T1000 (cell line): Measurements from ENCODE around the gene SLC34A1.

ENCODE experiments used
- DNase-seq: peaks from one replicate; lab custom pipeline; 2025; ENCODE audit warnings: mixed read lengths; lab: John Stamatoyannopoulos, UW

Gene SLC34A1

DNA sequence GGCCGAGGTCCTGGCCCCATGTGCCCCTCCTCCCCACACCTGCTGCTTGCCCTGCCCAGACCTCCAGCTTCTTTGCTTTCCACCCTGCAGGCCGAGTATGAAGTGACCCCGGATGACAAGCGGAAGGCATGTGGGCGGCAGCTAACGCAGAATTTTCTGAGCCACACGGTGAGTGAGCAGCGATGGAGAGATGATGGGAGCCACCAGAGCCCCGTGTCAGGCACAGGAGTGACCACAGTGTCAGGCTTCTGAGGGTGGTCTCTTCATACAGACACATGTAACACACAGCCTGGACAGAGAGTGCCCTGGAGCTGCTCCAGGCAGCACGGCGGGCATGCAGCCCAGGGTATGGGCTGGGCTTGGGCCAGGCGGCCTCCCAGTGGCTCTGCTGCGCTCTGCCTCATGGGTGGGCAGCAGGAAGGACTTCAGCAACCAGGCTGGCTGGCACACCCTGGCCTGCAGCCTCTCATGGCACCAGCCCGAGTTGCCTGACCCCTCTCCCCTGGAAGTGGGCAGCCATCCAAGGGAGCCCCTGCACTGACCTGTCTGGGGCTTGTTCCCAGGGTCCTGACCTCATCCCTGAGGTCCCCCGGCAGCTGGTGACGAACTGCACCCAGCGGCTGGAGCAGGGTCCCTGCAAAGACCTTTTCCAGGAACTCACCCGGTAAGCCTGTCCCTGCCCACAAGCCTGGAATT is 48.1 kb downstream of the SLC34A1 start:
- no peak for DNase-seq

DNA sequence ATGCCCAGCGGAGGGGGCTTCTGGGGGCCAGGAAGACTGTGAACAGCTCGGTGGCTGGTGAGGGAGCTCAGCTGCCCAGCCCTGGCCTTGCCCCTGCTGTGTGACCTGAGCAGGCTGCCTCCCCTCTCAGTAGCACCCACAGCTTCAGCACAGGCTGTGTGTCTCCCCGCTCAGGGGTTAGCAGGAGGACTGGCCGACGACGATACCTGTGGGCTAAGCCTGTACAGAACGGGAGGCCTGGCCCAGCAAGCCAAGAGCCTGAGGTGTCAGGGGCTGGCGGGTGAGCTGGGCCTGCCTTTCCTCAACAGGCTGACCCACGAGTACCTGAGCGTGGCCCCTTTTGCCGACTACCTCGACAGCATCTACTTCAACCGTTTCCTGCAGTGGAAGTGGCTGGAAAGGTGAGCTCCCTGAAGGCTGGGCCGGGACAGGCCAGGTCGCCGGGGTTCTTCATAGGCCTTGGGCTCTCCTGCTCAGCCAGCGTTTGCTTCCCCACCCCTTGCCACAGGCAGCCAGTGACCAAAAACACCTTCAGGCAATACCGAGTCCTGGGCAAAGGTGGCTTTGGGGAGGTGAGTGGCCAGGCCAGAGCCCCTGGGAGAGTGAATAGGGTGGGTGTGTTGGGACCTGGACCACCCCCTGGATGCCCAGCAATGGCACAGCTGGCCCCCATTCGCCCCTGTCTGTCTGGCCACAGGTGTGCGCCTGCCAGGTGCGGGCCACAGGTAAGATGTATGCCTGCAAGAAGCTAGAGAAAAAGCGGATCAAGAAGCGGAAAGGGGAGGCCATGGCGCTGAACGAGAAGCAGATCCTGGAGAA is 48.8 kb downstream of the SLC34A1 start:
- no peak for DNase-seq

DNA sequence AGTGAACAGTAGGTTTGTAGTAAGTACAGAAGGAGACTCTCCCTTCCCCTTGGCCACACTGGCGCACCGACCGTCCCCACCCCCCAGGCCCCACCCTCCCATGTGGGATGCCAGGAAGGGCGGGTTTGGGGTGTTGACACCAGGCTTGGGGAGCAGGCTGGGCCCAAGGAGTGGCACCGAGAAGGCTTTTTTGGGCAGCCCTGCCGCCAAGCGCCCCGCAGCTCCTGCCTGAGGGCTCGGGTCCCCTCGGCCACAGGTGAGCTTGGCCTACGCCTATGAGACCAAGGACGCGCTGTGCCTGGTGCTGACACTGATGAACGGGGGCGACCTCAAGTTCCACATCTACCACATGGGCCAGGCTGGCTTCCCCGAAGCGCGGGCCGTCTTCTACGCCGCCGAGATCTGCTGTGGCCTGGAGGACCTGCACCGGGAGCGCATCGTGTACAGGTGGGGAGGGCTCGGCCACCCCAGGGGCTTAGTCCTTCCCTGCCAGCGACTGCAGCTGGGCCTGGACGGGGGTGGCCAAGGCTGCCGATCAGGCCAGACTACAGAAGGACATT is 49.5 kb downstream of the SLC34A1 start:
- DNase-seq = no peak

GRCh38 chr5:177434437-177434836 is 50.2 kb downstream of the SLC34A1 start:
- no peak for DNase-seq

GRCh38 chr5:177434942-177435738 is 50.9 kb downstream of the SLC34A1 start:
- no peak for DNase-seq

DNA sequence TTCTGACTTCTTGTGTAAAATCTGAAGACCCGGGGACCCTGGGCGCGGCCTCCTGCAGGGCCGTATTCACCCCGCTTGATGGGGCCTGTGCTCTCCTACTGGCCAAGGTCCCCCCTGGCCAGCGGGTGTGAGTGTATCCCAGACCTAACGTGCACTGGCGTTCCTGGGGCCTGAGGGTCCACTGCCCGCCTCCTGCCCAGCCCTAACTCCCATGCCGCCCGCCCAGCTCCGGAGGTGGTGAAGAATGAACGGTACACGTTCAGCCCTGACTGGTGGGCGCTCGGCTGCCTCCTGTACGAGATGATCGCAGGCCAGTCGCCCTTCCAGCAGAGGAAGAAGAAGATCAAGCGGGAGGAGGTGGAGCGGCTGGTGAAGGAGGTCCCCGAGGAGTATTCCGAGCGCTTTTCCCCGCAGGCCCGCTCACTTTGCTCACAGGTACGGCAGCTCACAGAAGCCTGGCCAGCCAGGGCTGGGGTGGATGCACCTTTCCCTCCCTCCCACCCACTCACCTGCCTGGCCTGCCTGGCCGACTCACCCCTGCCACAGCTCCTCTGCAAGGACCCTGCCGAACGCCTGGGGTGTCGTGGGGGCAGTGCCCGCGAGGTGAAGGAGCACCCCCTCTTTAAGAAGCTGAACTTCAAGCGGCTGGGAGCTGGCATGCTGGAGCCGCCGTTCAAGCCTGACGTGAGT is 51.8 kb downstream of the SLC34A1 start:
- no peak for DNase-seq

GRCh38 chr5:177437623-177438022 is 53.4 kb downstream of the SLC34A1 start:
- DNase-seq = no peak

DNA sequence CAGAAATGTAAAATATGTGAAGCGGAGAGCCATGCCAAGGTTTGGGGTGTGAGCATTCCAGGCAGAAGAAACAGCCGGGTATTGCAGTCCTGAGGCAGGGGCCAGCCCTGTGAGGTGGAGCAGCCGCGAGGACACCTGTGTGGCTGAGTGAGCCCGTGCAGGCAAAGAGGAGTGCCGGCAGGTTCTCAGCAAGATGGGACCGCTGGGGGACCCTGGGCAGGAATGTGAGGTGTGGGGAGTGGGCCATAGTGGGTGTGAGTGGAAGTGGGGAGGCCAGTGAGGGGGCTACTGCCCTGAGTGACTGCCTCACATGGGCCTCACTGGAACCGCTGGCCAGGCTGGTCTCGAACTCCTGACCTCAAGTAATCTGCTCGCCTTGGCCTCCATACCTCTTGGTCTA is 54.2 kb downstream of the SLC34A1 start:
- DNase-seq = no peak

DNA sequence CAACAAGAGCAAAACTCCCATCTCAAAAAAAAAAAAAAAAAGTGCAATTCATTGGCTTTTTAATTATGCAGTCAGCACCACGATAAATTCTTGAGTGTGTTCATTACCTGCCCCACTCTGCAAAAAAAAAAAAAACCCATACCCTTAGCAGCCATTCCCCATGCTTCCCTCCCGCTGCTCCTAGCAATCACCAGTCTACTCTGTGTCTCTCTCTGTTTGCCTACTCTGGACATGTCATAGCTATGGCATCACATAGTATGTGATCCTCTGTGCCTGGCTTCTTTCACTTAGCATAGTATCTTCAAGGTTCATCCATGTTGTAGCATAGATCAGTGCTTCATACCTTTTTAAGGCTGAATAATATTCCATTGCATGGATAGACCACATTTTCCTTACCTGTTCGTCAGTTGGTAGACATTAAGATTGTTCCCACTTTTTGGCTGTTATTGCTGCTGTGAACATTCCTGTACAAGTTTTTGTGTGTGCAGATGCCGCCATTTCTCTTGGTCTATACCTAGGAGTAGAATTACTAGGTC is 55.4 kb downstream of the SLC34A1 start:
- DNase-seq = no peak

GRCh38 chr5:177440211-177440989 is 56.2 kb downstream of the SLC34A1 start:
- no peak for DNase-seq

- DNase-seq = no peak
Measured at GRCh38 chr5:177440990-177441780, 57.0 kb downstream of the SLC34A1 start.

DNA sequence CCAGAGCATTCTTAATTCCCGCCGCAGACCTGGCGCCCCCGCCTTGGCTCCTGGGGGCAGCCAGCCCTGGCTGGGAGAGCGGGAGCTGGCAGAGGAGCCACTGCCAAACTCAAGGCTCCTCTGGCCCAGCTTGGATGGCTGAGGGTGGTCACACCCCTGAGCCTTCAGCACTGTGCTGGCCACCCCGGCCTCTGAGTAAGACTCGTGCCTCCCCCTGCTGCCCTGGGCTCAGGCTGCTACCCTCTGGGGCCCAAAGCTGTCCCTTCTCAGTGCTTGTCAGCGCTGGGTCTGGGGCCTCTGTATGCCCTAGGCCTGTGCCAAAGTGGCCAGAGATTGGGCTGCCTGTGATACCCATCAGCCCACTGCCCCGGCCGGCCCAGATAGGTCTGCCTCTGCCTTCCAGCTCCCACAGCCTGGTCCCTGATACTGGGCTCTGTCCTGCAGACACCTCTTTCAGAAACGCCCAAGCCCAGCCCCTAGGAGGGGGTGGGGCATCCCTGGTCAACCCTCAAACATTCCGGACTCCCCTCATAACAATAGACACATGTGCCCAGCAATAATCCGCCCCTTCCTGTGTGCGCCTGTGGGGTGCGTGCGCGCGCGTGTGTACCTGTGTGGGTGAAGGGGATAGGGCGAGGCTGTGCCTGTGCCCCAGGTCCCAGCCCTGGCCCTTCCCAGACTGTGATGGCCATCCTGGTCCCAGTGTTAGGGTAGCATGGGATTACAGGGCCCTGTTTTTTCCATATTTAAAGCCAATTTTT is 58.0 kb downstream of the SLC34A1 start:
- no peak for DNase-seq

DNA sequence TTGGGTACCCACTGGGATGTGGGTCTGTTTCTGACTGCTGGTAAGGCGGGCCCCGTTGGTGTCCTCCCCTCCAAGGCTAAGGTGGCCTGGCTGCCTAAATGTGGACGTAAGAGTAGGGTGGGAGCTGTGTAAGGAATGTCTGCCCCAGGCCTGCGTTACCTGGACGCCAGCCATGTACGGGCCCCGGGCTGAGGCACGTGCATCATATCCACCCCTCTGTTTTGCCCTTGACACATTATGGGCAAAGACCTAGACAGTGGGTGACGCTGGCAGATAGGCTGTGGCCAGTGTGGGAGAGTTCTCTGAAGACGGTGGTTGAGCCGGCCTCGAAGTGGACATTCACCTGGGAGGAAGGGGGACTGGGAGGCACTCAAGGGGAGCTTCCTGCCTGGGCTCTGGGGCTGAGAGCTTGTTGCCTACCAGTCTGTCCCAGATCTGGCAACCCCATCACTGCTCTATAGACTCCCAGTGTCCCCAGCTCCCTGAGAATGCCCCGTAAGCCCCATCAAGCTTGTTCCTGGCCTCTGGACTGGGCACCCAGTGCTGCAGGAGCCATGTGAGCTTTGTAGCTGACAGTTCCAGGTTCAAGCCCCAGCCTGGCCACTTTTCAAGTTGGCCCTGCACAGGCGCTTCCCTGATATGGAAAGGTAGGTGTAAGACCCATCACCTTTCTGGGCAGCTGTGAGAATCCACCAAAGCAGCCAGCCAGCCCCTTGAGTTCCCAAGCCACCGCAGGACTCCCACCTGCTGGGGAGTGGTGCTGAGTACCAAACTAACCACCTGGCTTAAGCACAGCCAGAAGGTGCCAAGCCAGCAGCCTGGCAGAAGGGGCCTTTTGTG is 59.1 kb downstream of the SLC34A1 start:
- DNase-seq = no peak

GRCh38 chr5:177444106-177445051 is 60.1 kb downstream of the SLC34A1 start:
- no peak for DNase-seq

- DNase-seq = no peak
Measured at GRCh38 chr5:177445052-177445916, 61.0 kb downstream of the SLC34A1 start.

DNA sequence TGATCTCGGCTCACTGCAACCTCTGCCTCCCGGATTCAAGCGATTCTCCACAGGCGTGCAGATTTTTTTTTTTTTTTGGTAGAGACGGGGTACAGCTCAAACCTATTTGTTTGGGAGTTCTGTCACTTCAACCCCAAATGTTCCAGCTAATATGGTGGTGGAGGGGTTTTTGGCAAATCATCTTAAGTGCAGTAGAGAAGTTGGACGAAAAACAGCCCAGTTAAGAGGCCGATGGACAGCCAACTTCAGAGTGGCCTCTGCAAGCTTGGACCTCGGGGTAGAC is 61.6 kb downstream of the SLC34A1 start:
- no peak for DNase-seq
